UCSD-AML1 (cell line): ENCODE results near the gene CBFA2T3.

Experiments used
- DNase-seq: peaks from one replicate; lab custom pipeline; 2025; ENCODE audit not compliant: unreplicated experiment; lab: John Stamatoyannopoulos, UW

CBFA2T3 gene

DNA sequence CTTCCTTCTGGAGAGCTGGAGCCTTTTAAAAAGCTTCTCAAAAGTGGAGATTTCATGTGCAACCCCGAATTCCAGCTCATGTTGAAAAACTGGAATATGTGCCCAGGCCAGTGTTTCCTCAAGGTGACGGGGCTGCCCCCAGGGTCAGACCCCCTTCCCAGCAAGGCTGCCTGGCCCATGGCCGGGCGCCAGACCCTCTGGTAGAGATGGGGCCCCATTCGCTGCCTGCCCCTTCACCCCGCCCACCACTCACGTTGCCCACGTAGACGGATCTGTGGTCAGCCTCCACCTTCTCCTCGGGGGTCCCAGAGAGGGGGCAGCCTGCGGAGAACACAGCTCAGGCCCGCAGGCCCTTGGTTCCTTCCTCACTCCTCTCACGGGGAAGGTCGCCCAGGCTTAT lies 111.7 kb downstream of the CBFA2T3 start:
- no peak for DNase-seq

DNA sequence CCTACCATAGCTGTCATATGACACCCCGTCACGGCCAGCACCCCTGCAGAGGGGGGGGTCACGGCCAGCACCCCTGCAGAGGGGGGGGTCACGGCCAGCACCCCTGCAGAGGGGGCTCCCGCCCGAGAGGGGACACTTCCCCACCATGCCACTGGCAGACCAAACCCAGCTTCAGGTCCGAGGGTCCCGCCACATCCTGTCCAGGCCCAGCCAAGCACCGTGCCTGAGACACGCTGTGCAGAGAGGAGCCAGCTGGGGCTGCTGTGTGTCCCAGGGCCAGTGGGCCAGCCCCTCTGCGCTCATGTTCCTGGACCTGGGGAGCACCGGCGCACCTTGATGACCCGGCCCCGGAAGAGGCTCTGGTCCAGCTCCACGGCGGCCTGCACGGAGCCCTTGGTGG lies 112.5 kb downstream of the CBFA2T3 start:
- DNase-seq: no peak

DNA sequence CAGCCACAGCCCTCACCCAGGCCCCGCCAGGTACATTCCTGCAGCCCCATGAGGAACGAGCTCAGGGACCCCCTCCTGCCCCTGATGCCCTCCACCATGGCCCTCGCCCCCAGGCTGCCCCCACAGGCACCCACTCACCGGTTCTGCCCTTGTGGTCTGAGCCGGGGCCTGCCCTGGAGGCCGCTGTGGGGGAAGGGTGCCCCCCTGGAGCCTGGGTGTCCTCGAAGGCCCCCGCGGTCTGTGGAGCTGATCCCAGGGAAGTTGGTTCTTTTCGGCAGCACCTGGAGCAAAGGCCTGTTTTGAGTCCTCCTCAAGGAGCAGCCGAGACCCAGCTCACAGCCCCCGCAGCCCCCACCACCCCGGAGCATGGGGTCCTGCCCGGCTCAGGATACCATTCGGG lies 112.9 kb downstream of the CBFA2T3 start:
- no peak for DNase-seq

DNA sequence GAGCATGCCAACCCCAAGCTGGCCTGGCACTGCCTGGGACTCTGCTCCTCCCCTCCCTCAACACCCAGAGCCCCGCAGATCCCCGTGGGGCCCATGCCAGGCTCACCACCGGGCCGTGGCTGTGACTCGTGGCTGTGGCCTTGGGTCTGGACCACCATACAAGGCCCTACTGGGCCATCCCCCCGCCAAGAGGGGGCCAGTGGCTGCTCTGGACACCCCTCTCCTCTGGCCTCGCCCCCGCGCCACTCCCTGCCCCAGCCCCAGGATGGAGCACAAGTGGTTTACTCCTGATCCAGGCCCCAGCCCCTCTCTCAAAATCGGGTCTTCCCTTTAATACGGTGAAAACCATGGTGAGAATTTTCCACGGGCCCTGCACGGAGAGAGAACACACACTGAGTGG lies 113.6 kb downstream of the CBFA2T3 start:
- DNase-seq: no peak

DNA sequence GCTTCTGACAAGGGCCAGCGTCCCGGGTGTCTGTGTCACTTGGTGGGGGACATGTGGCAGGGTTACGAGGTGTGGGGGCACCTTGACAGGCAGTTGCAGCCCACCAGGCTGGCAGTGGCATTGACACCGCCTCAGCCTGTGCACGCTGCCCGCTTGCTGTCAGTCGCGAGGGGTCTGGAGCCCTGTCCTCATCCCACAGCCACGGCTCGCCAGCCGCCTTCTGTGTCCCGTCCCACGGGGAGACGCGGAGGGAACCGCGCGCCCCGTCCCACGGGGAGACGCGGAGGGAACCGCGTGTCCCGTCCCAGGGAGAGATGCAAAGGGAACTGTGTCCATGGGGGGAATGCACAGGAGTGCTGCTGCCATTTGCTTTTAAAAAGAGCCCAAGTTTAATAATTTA lies 114.0 kb downstream of the CBFA2T3 start:
- no peak for DNase-seq

DNA sequence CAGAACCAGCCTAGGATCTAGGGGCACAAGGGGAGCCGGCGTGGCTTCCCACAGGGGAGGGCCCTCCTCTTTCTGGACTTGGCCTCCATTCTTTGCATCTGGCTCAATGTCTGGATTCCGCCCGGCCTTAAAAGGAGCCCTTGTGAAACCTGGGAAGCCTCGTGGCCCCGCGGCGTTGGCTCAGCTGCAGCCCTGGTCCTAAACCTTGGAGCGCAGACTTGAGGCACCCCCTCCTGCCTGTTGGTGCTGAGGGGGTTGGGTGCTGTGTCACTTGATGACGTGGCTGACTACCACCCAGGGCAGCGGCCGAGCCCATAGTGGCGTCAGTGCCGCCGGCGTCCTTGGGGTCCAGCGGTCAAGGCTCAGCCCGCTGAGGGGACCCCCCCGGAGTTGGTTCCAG lies 115.6 kb downstream of the CBFA2T3 start:
- DNase-seq: no peak

DNA sequence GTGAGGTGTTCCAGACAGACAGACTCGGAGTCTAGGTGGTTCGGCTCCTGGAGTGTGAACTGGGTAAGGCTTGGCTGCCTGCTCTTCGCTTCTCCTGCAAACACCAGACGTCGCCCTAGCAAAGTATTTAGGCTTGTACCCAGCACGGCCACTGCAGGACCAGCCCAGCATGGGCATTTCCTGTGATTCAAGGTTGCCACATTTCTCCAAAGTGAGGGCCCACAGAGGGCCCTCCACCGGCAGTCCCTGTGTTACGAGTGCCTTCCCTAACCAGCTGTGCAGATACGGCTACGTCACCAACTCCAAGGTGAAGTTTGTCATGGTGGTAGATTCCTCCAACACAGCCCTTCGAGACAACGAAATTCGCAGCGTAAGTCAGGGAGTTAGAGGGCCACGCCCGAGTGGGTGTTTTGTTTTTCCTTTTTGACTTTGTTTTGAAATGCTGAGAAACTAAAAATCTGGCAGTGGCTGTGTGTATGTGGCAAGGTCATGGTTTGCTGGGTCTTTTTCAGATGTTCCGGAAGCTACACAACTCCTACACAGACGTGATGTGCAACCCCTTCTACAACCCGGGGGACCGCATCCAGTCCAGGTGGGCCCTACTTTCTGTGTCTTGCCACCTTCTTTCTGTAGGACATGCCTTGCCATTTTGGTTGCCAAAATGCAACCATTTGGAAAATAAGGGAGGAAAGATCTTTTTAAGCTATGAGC lies 117.5 kb downstream of the CBFA2T3 start:
- no peak for DNase-seq

DNA sequence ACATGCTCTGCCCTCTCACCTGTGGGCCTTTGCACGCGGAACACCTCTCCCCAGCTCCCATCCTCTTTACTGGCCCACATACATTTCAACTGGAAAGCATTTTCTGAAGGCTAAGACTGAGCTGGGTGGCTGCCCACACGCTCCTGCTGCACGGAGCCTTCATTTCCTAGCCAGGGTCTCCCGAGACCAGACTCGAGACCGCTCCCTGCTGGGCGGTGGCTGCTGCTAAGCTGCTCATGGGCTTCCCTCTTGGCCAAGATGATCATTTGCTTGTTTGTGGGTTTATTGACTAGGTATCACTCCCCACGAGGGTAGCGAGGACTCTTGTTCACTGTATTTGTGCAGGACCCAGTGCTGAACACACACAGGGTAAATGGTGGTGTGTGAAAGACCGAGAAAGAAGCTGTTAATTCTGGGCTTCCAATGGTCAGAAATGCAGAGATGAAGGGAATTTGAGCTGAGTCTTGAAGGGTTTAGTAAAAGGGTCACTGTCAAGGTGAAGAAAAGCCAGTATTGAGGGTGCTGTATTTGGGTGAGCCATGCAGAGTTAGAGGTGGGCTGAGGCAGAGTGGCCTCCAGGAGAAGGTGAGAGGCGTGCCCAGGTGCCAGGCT lies 119.2 kb downstream of the CBFA2T3 start:
- DNase-seq: peak; percentile 73

DNA sequence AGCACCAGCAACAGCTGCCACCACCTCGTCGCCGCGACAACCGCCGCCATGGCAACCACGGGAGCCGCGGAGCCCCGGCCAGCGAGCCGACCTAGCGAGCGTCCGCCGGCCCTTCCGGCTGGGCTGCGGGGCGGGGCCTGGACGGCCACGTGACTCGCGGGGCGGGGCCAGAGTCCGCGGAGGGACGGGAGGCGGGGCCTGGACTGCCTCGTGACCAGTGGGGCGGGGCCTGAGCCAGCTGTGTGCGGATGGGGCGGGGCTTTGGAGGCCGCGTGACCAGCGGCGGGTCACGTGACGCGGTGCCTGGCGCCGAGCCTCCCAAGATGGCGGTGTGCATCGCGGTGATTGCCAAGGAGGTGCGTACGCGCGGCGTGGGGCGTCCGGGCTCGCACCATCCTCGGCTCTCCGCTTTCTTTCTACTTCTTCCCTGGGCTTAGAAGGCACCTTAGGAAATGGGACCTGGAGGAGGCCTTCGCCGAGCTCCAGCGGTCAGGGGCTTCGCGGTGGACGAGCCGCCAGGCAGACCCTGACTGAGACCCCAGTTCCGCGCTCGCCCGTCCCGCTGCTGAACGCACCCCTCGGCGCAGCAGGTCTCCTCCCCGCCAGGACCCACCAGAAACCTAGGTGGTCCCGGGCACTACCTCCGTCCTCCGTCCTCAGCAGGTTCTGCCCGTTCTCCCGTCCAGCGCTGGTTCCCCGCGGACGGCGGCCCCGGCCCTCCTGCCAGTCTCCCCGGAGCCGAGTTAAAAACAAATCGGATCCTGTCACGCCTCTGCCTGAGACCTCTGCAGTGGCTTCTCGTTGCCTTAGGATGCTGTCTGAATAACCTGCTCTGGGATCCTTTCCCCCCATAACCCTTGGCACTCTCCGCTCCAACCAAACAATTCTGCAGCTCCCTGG lies 119.9 kb downstream of the CBFA2T3 start, which contains the start of the genes GALNS and TRAPPC2L:
TSS of gene GALNS (minus strand) at position 120 of the 900 bp plus-strand sequence. CDS start at position 50, 70 bp downstream.
TSS of gene TRAPPC2L (plus strand) at position 300 of the 900 bp plus-strand sequence. CDS start at position 324, 24 bp downstream.
- DNase-seq: peak; percentile 98

DNA sequence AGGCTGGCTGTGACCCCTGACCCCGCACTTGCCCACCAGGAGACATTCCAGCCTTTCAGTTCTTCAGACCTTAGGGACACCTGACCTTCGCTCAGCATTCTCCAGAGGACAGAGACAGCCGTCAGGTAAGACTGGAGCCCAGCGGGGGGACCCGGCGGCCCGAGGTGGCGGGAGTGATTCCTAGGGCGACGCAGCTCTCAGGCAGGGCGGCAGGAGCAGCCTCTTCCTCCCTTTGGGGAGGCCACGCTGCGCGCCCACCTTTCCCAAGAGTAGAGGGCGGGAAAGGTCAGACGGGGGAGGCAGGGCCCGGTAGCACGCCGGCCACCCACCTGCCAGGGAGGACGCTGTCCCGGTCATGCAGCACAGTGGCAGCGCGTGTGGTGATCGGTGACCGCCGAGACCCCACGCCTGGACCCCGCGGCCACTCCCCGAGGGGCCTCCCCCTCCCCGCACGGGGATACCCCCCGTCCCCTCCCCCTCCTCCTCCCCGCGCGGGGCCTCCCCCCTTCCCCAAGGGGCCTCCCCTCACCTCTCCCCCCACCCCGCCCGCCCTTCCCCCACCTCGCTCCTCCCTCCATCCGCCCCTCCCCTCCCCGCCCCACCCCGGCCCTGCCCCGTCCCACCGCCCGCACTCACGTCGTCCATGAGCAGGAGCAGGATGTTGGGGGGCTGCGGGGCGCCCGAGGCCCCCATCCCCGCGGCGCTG lies 120.7 kb downstream of the CBFA2T3 start:
- no peak for DNase-seq

DNA sequence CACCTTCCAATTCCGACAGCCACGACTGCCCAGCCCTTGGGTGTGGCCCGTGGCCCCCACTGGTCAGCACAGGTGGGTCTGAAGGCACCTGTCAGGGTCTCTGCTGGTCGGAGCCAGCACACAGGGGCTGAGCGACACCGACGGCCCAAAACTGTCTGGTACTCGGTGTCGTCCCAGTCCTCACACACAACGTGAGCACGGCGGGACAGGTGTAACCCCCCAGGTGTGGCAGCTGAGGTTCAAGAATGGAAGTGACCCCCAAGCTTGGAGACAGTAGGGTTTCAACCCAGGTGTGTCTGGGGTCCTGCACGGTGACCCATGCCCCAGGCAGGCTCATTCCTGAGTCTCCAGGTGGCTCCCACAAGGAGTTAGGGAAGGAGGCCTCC lies 121.3 kb downstream of the CBFA2T3 start:
- no peak for DNase-seq

DNA sequence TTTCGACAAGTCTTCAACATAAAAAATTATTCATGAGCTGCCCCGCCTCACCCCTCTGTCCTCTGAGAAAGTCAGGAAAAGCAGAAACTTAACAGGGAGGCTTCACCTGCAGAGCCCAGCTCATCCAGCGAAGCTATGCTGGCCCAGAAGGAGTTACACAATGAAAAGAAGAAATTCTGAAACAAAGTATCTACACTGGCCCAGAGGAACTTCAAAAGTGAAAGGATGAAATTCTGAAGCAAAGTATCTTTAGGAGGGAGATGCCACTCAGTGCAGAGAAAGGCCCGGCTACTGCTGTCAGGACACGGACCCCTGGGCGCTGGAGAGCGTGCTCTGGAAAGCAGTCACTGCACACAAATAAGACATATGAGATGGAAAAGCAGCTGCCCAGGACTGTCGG lies 121.8 kb downstream of the CBFA2T3 start:
- no peak for DNase-seq

DNA sequence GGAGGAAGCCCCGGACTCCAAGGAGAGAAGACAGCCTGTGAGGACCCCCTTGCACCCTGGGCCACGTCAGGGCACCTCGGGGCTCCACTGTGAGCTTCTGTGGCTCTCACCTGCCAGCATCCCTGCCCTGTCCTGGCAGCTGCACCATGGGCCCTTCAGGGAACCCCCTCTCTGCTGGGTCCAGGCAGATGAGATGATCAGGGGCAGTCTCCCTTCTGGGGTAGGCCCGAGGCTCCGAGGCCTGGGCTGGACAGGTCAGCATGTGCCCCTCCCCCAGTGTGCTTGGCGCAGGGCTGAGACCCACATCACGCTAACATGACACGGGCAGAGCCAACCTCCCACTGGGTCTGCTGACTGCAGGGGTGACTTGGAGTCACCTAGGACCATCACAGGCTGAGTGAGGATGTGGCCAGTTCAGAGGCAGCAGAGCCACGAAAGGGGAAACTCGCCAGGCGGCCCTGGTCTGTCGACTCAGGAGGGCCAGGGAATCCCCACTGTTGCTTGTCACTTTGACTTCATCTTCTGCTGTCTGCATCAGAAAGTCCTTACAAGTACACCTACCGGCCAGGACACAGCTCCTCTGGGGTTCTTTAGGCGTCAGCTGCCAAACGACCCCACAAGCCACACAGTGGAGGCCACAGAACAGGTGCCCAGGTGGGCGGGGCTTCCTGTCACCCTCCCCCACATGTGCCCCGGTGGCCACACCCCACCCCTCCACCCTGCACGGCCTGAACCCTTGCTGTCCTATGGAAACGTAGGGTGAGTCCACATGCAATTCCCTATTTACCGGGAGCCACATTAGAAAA lies 122.5 kb downstream of the CBFA2T3 start:
- peak; percentile 47 for DNase-seq

DNA sequence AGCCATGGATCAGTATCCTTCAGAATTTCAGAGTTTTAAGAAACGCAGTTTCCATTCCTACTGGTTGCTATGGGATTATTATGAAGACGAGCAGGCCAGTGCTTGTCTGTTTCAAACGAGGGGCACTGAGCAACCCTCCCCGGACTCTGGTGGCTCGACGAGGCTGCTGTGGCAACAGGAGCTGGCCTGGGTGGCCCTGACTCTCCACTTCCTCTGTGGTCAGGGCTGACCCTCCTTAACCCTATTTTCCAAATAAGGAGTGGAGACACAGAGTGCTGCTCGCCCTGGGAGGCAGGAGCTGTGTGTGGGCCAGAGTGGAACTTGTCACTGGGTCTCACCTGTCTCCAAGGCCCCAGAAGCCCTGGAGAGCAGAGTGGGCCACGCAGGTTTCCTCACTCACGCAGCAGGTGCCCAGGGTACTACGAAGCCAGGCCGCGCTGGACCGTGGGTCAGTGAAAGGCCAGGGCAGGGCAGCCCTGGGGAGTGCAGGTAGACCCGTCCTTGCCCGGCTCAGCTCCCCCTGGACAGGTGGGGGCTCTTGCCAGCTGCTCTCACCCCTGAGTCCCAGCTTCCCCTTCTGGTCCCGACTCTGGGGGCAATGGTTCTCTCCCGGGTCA lies 123.6 kb downstream of the CBFA2T3 start:
- DNase-seq: no peak

DNA sequence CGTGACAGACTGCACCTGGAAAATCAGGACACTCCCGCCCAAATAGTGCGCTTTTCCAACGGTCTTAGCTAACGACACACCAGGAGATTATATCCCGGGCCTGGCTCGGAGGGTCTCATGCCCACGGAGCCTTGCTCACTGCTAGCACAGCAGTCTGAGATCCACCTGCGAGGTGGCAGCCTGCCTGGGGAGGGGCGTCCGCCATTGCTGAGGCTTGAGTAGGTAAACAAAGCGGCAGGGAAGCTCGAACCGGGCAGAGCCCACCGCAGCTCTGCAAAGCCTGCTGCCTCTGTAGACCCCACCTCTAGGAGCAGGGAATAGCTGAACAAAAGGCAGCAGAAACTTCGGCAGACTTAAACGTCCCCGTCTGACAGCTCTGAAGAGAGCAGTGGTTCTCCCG lies 125.4 kb downstream of the CBFA2T3 start:
- DNase-seq: no peak

DNA sequence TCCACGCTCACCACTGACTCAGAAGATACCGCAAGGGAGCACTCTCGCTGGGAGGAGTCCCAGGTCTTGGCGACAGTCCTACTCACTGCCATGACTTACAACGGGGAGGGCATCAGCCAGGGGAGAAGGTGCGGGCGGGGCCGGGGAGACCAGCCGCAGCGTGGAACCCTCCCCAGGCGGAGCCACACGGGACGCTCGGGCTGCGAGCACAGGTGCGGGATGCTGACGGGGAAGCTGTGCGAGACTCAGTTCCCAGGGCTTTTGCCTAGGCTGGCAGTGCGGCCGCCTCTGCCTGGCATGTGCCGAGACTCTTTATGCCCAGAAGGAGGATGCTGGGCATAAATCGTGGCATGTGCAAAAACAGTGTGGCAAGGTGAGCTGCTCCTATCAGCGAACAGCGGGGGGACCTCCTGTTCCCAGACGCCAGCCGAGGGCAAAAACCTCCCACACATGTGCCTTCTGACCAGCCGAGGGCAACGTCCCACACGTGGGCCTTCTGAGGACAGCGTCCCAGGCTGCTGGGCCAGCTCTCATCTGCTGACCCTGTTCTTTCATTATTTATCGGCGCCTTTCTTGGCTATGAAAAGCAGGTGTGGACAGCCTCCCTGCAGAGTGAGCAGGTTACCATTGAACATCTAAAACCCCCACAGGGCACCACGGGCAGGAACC lies 126.3 kb downstream of the CBFA2T3 start:
- no peak for DNase-seq

DNA sequence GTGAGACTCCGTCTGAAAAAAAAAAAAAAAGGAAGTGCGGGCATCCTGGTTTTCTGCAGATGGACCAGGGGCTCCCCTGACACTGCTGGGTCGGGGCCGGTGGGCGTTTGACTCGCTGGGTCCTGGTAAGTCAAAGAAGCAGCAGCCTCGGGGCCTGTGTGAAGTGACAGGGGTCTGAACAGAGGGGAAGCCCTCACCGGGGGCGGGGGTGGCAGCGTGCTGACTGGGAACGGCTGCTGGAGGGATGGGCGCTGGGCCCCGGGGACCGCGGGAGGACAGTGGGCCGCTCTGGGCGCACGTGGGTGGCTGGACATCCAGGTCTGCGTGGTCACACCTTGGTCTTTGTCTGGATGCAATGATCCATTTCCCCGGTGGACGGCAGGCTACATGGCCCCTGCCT lies 128.4 kb downstream of the CBFA2T3 start:
- no peak for DNase-seq

DNA sequence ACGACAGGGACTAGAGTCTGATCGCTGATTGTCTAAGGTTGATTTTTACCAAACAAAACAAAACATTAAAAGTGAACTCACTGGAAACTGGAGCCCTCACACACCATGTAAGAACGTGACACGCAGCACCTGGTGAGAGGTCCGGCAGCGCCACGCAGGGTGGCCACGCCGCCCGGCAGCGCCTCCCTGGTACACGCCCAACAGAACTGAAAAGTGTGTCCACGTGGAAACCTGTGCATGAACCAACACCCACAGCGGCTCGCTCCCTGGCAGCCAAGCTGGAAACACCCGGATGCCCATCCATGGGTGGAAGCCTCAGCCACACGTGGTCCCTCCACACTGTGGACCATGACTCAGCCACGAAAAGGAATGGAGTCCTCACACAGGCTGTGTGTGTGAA lies 129.4 kb downstream of the CBFA2T3 start:
- no peak for DNase-seq

DNA sequence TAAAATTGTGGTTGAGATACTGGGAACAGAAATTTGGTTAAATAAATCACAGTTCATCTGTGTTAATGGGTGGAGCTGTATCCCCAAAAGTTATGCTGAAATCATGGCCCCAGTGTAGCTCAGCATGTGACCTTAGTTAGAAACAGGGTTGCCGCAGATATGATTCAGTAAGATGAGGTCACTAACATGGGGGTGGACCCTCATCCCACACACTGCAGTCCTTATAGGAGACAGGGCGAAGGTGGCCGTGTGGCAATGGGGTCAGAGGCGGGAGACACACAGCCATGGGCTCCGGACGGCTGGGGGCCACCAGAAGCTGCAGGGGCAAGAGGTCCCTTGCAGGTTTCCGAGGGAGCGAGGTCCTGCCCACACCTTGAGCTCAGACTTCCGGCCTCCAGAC lies 130.9 kb downstream of the CBFA2T3 start:
- DNase-seq: no peak
